Stimulated activated CD4-positive, alpha-beta T cell treated with anti-CD3 and anti-CD28 coated beads, Interleukin-4, amount 100 ng/mL, for 4 hours (primary cell): ENCODE results near the gene EIF3L.
A peak's percentile ranks its signal among the peaks of the same experiment; 100 is the strongest.

Source experiments
- DNase-seq, 2 experiments: peaks; one replicate each; pipeline ENCODE4 v3.0.0-alpha.2; 2020

The EIF3L gene

GRCh38 chr22:37817705-37818408, 31.4 kb upstream of the EIF3L start:
- peak; percentile 73 to 87 for DNase-seq

GRCh38 chr22:37818409-37819104, 30.7 kb upstream of the EIF3L start:
- DNase-seq = peak; percentile 56 to 68

- DNase-seq = no peak
Measured at GRCh38 chr22:37819105-37819433, 30.1 kb upstream of the EIF3L start.

- DNase-seq = no peak
Measured at GRCh38 chr22:37820350-37820749, 28.9 kb upstream of the EIF3L start.

GRCh38 chr22:37822079-37822833, 27.0 kb upstream of the EIF3L start:
- DNase-seq = no peak

GRCh38 chr22:37823134-37823985, 25.9 kb upstream of the EIF3L start, which contains the start of gene GALR3:
GALR3 (plus strand) TSS chr22:37823382; CDS start chr22:37823407, 25 bp downstream.
- DNase-seq = no peak

- no peak for DNase-seq
Measured at GRCh38 chr22:37824674-37825641, 24.3 kb upstream of the EIF3L start.

GRCh38 chr22:37827056-37827455, 22.2 kb upstream of the EIF3L start:
- no peak for DNase-seq

GRCh38 chr22:37830093-37830842, 19.0 kb upstream of the EIF3L start:
- no peak for DNase-seq

- DNase-seq = no peak
Measured at GRCh38 chr22:37831472-37831871, 17.7 kb upstream of the EIF3L start.

- DNase-seq = no peak
Measured at GRCh38 chr22:37832022-37832857, 17.0 kb upstream of the EIF3L start.

- DNase-seq = no peak
Measured at GRCh38 chr22:37842015-37842793, 7.0 kb upstream of the EIF3L start.

- DNase-seq = peak; percentile 29 to 51
Measured at GRCh38 chr22:37843741-37844089, 5.5 kb upstream of the EIF3L start.

GRCh38 chr22:37844904-37845329, 4.3 kb upstream of the EIF3L start:
- no peak for DNase-seq

GRCh38 chr22:37846433-37846832, 2.8 kb upstream of the EIF3L start:
- DNase-seq = no peak

GRCh38 chr22:37848587-37849088, 581 bp upstream of the EIF3L start:
- DNase-seq = no peak

GRCh38 chr22:37850801-37851200, 1.6 kb downstream of the EIF3L start:
- DNase-seq = no peak

- DNase-seq = no peak
Measured at GRCh38 chr22:37852418-37852817, 3.2 kb downstream of the EIF3L start.

GRCh38 chr22:37854946-37855345, 5.7 kb downstream of the EIF3L start:
- DNase-seq = no peak
